ENCODE measurements around the gene RAPGEF5. TPM values are rescaled to one million over a fixed set of nuclear protein-coding genes. Genes with fewer than 3 reads are reported as not detected.

The RAPGEF5 gene
- total RNA-seq, 2 donors from 2014 or later = 19.4 to 32.5 TPM

DNA sequence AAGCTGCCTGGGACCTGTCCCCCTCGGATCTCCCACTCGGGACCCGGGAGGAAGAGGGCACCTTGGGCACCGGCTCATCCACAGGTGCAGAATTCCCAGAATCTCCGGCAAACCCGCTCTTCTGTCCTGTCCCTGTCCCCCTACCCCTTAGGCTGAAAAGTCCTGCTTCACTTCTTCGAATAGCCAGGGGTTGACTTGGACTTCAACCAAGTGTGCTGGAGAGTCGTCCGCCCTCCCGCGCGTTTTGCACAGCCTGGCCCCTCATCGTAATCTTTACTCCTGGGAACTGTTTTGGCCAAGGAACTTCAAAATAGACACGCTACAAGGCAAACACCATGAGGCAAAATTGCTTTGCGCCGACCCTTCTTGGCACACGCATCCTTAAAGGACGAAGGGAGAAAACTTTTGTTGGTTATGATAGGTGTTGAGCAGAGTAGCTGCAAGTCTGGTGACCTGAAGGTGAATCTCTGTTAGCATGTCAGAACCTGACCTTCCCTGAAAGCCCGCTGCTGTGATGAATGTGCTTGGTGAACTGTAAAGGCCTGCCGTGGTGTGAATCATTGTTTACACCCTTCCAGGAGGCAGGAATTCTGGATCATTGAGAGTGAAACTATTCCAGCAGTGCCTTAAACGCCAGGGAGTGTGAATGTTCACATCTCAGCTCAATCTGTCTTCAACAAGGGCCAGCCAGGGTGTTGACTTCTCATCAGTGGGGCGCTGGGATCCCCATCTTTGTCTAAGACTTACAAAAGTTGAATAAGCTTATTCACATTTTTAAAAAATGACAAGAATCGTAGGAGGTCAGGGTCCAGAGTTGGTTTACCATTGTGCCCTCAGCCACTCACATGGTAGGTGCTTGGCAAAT is 589 bp upstream of the RAPGEF5 start:
- H3K36me3 ChIP-seq = no peaks in the 10 kb centered on the region
- H3K4me3 ChIP-seq = peak overlapping the region; percentile 23 to 62
- peaks cover 0 to 6% of the 10 kb centered on the region in 2 donors for H3K4me1 ChIP-seq
- TF ChIP-seq, protein P1, sequence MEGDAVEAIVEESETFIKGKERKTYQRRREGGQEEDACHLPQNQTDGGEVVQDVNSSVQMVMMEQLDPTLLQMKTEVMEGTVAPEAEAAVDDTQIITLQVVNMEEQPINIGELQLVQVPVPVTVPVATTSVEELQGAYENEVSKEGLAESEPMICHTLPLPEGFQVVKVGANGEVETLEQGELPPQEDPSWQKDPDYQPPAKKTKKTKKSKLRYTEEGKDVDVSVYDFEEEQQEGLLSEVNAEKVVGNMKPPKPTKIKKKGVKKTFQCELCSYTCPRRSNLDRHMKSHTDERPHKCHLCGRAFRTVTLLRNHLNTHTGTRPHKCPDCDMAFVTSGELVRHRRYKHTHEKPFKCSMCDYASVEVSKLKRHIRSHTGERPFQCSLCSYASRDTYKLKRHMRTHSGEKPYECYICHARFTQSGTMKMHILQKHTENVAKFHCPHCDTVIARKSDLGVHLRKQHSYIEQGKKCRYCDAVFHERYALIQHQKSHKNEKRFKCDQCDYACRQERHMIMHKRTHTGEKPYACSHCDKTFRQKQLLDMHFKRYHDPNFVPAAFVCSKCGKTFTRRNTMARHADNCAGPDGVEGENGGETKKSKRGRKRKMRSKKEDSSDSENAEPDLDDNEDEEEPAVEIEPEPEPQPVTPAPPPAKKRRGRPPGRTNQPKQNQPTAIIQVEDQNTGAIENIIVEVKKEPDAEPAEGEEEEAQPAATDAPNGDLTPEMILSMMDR (IDR thresholded peaks at IDR 0.05) = no peak
- peak overlapping the region in 1 of 2 donors; percentile 4 for H3K27ac ChIP-seq
- no peaks in the 10 kb centered on the region for H3K27me3 ChIP-seq
- peaks cover 0 to 14% of the 10 kb centered on the region in 2 donors for H3K9me3 ChIP-seq
- DNase-seq (ENCODE audit: low spot score) = no peak

DNA sequence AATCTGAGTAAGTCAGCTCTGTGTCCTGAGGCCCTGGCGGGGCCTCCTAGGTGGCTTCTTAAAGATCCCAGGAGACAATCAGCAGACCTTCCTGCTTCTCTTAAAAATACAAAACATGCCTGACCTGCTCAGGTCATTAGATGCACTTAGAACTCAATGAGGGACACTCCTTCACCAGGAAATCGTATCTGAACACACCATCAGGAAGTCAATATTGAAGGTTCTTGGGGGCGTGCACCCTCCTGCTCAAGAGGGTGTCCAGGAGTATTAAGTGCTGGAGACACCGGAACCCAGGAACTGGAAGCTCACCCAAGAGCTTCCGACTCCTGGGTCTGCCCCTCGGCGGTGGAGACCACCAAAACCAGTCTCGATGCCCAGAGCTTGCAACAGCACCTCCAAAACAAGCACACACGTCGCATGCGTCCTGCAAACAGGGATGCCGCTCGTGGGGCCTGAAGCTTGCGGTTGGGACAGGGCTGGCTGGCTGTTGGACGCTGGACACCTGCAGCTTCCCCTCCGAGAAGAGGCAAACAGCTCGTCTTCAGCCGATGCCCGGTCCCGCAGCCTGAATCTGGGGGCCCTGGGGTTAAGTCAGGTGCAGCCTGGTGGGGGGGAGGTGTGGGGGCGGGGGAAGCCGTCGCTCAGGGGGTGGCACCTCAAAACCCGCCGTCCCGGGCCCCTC is 803 bp downstream of the RAPGEF5 start:
- no peak for DNase-seq (ENCODE audit: low spot score)
- no peaks in the 10 kb centered on the region for H3K27me3 ChIP-seq
- peaks cover 0 to 8% of the 10 kb centered on the region in 2 donors for H3K4me1 ChIP-seq
- H3K36me3 ChIP-seq = no peaks in the 10 kb centered on the region
- H3K9me3 ChIP-seq = peaks cover 0 to 14% of the 10 kb centered on the region in 2 donors
- H3K27ac ChIP-seq = no peak overlapping the region
- TF ChIP-seq, protein P1 (IDR thresholded peaks at IDR 0.05) = no peak
- H3K4me3 ChIP-seq = peak overlapping the region; percentile 44 to 62

DNA sequence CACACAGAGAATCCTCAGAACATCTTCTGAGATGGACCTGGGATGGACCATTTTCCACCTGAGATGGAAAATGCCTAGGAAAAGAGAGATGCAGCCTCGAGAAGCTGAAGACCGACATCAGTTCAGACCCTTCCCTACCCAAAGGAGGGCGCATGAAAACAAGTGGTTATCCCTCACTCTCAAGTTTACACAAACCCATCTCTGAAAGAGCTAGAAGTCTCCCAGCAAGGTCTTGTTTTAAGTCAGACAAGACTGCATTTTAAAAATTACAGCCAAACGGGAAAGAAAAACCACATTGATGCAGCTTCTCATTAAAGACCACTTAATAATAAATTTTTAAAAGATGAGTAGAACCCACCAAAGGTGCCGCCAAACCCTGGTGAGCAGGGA is 1.3 kb downstream of the RAPGEF5 start:
- Histone ChIP-seq H3K9me3 (peaks cover 0 to 14% of the 10 kb centered on the region in 2 donors), H3K27ac (no peak overlapping the region), H3K36me3 (no peaks in the 10 kb centered on the region), H3K4me3 (peak overlapping the region in 1 of 2 donors; percentile 62), H3K27me3 (no peaks in the 10 kb centered on the region), H3K4me1 (peaks cover 0 to 12% of the 10 kb centered on the region in 2 donors)
- no peak for DNase-seq (ENCODE audit: low spot score)
- TF ChIP-seq, protein P1 (IDR thresholded peaks at IDR 0.05) = no peak

GRCh38 chr7:22354462-22354861 is 2.5 kb downstream of the RAPGEF5 start:
- Histone ChIP-seq H3K4me3 (no peak overlapping the region), H3K36me3 (no peaks in the 10 kb centered on the region)

DNA sequence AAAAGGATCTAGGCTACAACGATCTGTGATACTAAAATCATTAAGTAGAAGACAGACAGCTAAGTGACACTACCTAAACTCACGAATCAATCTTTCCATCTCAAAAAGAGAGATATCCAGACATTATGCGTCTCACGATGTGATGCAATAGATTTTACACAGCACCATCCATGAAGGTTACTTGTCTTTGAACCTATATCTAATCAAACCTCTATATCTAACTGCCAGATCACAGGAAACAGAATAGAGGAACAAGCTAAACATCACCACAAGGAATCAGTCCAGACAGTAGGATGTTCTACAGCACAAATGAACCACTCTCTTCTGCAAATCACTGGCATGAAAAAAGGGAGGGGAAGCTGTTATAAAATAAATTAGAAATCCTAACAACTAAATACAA is 4.1 kb downstream of the RAPGEF5 start:
- Histone ChIP-seq H3K27me3 (no peaks in the 10 kb centered on the region), H3K9me3 (peaks cover 0 to 14% of the 10 kb centered on the region in 2 donors), H3K36me3 (no peaks in the 10 kb centered on the region), H3K27ac (no peak overlapping the region), H3K4me3 (no peak overlapping the region), H3K4me1 (peaks cover 0 to 18% of the 10 kb centered on the region in 2 donors)
- TF ChIP-seq, protein P1 (IDR thresholded peaks at IDR 0.05) = no peak
- DNase-seq (ENCODE audit: low spot score) = no peak

More at GRCh38 chr7:22354462-22354861, 2.5 kb downstream of the RAPGEF5 start:
- Histone ChIP-seq H3K27ac (no peak overlapping the region), H3K27me3 (no peaks in the 10 kb centered on the region), H3K4me1 (peaks cover 0 to 18% of the 10 kb centered on the region in 2 donors), H3K9me3 (peaks cover 0 to 14% of the 10 kb centered on the region in 2 donors)
- no peak for DNase-seq (ENCODE audit: low spot score)
- TF ChIP-seq, protein P1 (IDR thresholded peaks at IDR 0.05) = no peak
